ENCODE measurements around the gene IRF8. TPM values are rescaled to one million over a fixed set of nuclear protein-coding genes. Genes with fewer than 3 reads are reported as not detected.

Gene IRF8
- polyA plus RNA-seq, 1 of the 3 experiments (the other 2 are of a cell fraction): not detected

GRCh38 chr16:85879975-85880831 lies 18.8 kb upstream of the IRF8 start:
- H3F3A ChIP-seq (replicated peaks; ENCODE audit: insufficient read depth): no peaks in the 10 kb centered on the region
- H4K20me1 ChIP-seq (ENCODE audit: insufficient read depth): no peaks in the 10 kb centered on the region
- H3K79me2 ChIP-seq (ENCODE audit: insufficient read depth): no peaks in the 10 kb centered on the region
- no peaks in the 10 kb centered on the region for H3K4me1 ChIP-seq (ENCODE audit: control insufficient read depth in 1 of 2, insufficient read depth in 2 of 2, low read depth in 1 of 2, low read length in 1 of 2)
- H3K27ac ChIP-seq (ENCODE audit: low read depth in 2 of 2, low read length in 1 of 2): no peak overlapping the region
- WGBS (ENCODE audit: low lambda C conversion rate): 5% methylated on average over 3 of the region's 3 CpGs
- H3K9me3 ChIP-seq: no peaks in the 10 kb centered on the region
- ChIA-PET CTCF (no interaction called here), POLR2A (no interaction called here)
- no peak overlapping the region for H3K4me2 ChIP-seq
- TF ChIP-seq, protein P1, sequence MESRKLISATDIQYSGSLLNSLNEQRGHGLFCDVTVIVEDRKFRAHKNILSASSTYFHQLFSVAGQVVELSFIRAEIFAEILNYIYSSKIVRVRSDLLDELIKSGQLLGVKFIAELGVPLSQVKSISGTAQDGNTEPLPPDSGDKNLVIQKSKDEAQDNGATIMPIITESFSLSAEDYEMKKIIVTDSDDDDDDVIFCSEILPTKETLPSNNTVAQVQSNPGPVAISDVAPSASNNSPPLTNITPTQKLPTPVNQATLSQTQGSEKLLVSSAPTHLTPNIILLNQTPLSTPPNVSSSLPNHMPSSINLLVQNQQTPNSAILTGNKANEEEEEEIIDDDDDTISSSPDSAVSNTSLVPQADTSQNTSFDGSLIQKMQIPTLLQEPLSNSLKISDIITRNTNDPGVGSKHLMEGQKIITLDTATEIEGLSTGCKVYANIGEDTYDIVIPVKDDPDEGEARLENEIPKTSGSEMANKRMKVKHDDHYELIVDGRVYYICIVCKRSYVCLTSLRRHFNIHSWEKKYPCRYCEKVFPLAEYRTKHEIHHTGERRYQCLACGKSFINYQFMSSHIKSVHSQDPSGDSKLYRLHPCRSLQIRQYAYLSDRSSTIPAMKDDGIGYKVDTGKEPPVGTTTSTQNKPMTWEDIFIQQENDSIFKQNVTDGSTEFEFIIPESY (IDR thresholded peaks at IDR 0.05; ENCODE audit: borderline replicate concordance, low read depth): no peak
- TF ChIP-seq JUND (IDR thresholded peaks at IDR 0.05): no peak
- TF ChIP-seq ELF1 (IDR thresholded peaks at IDR 0.05): no peak
- no peaks in the 10 kb centered on the region for H3K36me3 ChIP-seq (replicated peaks in 1 of 2; ENCODE audit: control insufficient read depth in 1 of 2, insufficient read depth in 2 of 2, low read length in 1 of 2)
- no peak overlapping the region for H3K9ac ChIP-seq
- no peak overlapping the region for H3K4me3 ChIP-seq (ENCODE audit: low read depth in 2 of 2, low read length in 1 of 2)
- no peak overlapping the region for H2AFZ ChIP-seq (ENCODE audit: low read depth)
- H3K9me2 ChIP-seq: no peaks in the 10 kb centered on the region
- H3K27me3 ChIP-seq (ENCODE audit: insufficient read depth): peaks cover 43% of the 10 kb centered on the region
- no peak for DNase-seq

GRCh38 chr16:85880861-85881260 lies 18.1 kb upstream of the IRF8 start:
- H4K20me1 ChIP-seq (ENCODE audit: insufficient read depth): no peaks in the 10 kb centered on the region
- H3K4me3 ChIP-seq (ENCODE audit: low read depth in 2 of 2, low read length in 1 of 2): no peak overlapping the region
- WGBS (ENCODE audit: low lambda C conversion rate): 15% methylated on average over 3 of the region's 3 CpGs
- no peaks in the 10 kb centered on the region for H3K36me3 ChIP-seq (replicated peaks in 1 of 2; ENCODE audit: control insufficient read depth in 1 of 2, insufficient read depth in 2 of 2, low read length in 1 of 2)
- CTCF ChIA-PET: no interaction called here
- H3K4me1 ChIP-seq (ENCODE audit: control insufficient read depth in 1 of 2, insufficient read depth in 2 of 2, low read depth in 1 of 2, low read length in 1 of 2): no peaks in the 10 kb centered on the region
- no peak overlapping the region for H3K27ac ChIP-seq (ENCODE audit: low read depth in 2 of 2, low read length in 1 of 2)
- no peaks in the 10 kb centered on the region for H3F3A ChIP-seq (replicated peaks; ENCODE audit: insufficient read depth)
- H3K27me3 ChIP-seq (ENCODE audit: insufficient read depth): peaks cover 49% of the 10 kb centered on the region
- no peak for DNase-seq
- no peaks in the 10 kb centered on the region for H3K9me2 ChIP-seq
- POLR2A ChIA-PET: no interaction called here
- no peak overlapping the region for H3K9ac ChIP-seq
- no peaks in the 10 kb centered on the region for H3K9me3 ChIP-seq
- no peak for TF ChIP-seq TAF1 (IDR thresholded peaks at IDR 0.05; ENCODE audit: borderline replicate concordance, low read depth, low read length)
- TF ChIP-seq MEF2A (IDR thresholded peaks at IDR 0.05; ENCODE audit: borderline replicate concordance, low read depth): no peak
- TF ChIP-seq, protein P2, sequence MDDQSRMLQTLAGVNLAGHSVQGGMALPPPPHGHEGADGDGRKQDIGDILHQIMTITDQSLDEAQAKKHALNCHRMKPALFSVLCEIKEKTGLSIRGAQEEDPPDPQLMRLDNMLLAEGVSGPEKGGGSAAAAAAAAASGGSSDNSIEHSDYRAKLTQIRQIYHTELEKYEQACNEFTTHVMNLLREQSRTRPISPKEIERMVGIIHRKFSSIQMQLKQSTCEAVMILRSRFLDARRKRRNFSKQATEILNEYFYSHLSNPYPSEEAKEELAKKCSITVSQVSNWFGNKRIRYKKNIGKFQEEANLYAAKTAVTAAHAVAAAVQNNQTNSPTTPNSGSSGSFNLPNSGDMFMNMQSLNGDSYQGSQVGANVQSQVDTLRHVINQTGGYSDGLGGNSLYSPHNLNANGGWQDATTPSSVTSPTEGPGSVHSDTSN (IDR thresholded peaks at IDR 0.05): no peak
- TF ChIP-seq RCOR1 (IDR thresholded peaks at IDR 0.05; ENCODE audit: low read length): no peak
- no peak overlapping the region for H3K4me2 ChIP-seq
- no peak overlapping the region for H2AFZ ChIP-seq (ENCODE audit: low read depth)
- H3K79me2 ChIP-seq (ENCODE audit: insufficient read depth): no peaks in the 10 kb centered on the region

GRCh38 chr16:85881436-85881835 lies 17.5 kb upstream of the IRF8 start:
- Histone ChIP-seq H3K79me2 (ENCODE audit: insufficient read depth) (no peaks in the 10 kb centered on the region), H3F3A (replicated peaks; ENCODE audit: insufficient read depth) (no peaks in the 10 kb centered on the region), H3K27me3 (ENCODE audit: insufficient read depth) (peaks cover 55% of the 10 kb centered on the region), H3K9me2 (no peaks in the 10 kb centered on the region), H3K9ac (no peak overlapping the region), H3K27ac (ENCODE audit: low read depth in 2 of 2, low read length in 1 of 2) (no peak overlapping the region), H3K4me1 (ENCODE audit: control insufficient read depth in 1 of 2, insufficient read depth in 2 of 2, low read depth in 1 of 2, low read length in 1 of 2) (no peaks in the 10 kb centered on the region), H3K36me3 (replicated peaks in 1 of 2; ENCODE audit: control insufficient read depth in 1 of 2, insufficient read depth in 2 of 2, low read length in 1 of 2) (no peaks in the 10 kb centered on the region), H2AFZ (ENCODE audit: low read depth) (no peak overlapping the region), H4K20me1 (ENCODE audit: insufficient read depth) (no peaks in the 10 kb centered on the region), H3K4me2 (no peak overlapping the region), H3K4me3 (ENCODE audit: low read depth in 2 of 2, low read length in 1 of 2) (no peak overlapping the region), H3K9me3 (no peaks in the 10 kb centered on the region)
- 14% methylated on average over 3 of the region's 3 CpGs for WGBS (ENCODE audit: low lambda C conversion rate)
- ChIA-PET POLR2A (no interaction called here), CTCF (interaction anchor here (1.1 kb wide), 1 partner anchor 159 kb away, joined by 3 read pairs; no protein-coding TSS in a partner anchor)
- no peak for DNase-seq
- TF ChIP-seq YY1 (IDR thresholded peaks at IDR 0.05; ENCODE audit: low read depth) (no peak), TAF1 (IDR thresholded peaks at IDR 0.05; ENCODE audit: borderline replicate concordance, low read depth, low read length) (no peak), RAD21 (IDR thresholded peaks at IDR 0.05; ENCODE audit: low read length) (no peak), NRF1 (IDR thresholded peaks at IDR 0.05; ENCODE audit: low read depth, low read length) (no peak), POLR2AphosphoS5 (IDR thresholded peaks at IDR 0.05; ENCODE audit: low read depth, low read length) (no peak), CHD2 (IDR thresholded peaks at IDR 0.05; ENCODE audit: low read length, partially characterized antibody) (no peak), GABPA (IDR thresholded peaks at IDR 0.05; ENCODE audit: low read depth) (no peak)
- TF ChIP-seq, protein P3, sequence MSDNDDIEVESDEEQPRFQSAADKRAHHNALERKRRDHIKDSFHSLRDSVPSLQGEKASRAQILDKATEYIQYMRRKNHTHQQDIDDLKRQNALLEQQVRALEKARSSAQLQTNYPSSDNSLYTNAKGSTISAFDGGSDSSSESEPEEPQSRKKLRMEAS (IDR thresholded peaks at IDR 0.05; ENCODE audit: low read depth): no peak
- TF ChIP-seq, protein P4, sequence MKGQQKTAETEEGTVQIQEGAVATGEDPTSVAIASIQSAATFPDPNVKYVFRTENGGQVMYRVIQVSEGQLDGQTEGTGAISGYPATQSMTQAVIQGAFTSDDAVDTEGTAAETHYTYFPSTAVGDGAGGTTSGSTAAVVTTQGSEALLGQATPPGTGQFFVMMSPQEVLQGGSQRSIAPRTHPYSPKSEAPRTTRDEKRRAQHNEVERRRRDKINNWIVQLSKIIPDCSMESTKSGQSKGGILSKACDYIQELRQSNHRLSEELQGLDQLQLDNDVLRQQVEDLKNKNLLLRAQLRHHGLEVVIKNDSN (IDR thresholded peaks at IDR 0.05; ENCODE audit: borderline replicate concordance, low read depth): no peak

Measured in SK-N-SH (cell line).